ENCODE measurements around the gene FCMR.

The FCMR gene

GRCh38 chr1:206921772-206922265, at the start of gene FCMR:
Gene FCMR, minus strand, starts transcription at chr1:206921941. Its CDS starts 87 bp downstream, at chr1:206921854.
- DNase-seq, result no peak

GRCh38 chr1:206971029-206971655, 49.4 kb upstream of the FCMR start:
- no peak for DNase-seq

- no peak for DNase-seq
Measured at GRCh38 chr1:206970446-206970845, 48.7 kb upstream of the FCMR start, which contains the start of gene FCAMR. Gene FCAMR, minus strand, starts transcription at chr1:206970460. Its CDS starts 335 bp downstream, at chr1:206970125.

GRCh38 chr1:206969090-206969489, 47.3 kb upstream of the FCMR start:
- DNase-seq, result no peak

GRCh38 chr1:206967096-206967849, 45.5 kb upstream of the FCMR start:
- no peak for DNase-seq

GRCh38 chr1:206965781-206966180, 44.0 kb upstream of the FCMR start:
- no peak for DNase-seq

GRCh38 chr1:206963740-206964139, 42.0 kb upstream of the FCMR start:
- no peak for DNase-seq

- DNase-seq, result no peak
Measured at GRCh38 chr1:206963119-206963712, 41.5 kb upstream of the FCMR start.

- DNase-seq, result no peak
Measured at GRCh38 chr1:206962272-206962671, 40.5 kb upstream of the FCMR start.

- no peak for DNase-seq
Measured at GRCh38 chr1:206961668-206962067, 39.9 kb upstream of the FCMR start.

- no peak for DNase-seq
Measured at GRCh38 chr1:206960676-206961386, 39.1 kb upstream of the FCMR start.

- no peak for DNase-seq
Measured at GRCh38 chr1:206958144-206958543, 36.4 kb upstream of the FCMR start.

GRCh38 chr1:206957639-206958038, 35.9 kb upstream of the FCMR start:
- no peak for DNase-seq

- DNase-seq, result no peak
Measured at GRCh38 chr1:206955476-206956451, 34.0 kb upstream of the FCMR start.

- DNase-seq, result no peak
Measured at GRCh38 chr1:206954459-206955342, 33.0 kb upstream of the FCMR start.

- no peak for DNase-seq
Measured at GRCh38 chr1:206953626-206954025, 31.9 kb upstream of the FCMR start.

- no peak for DNase-seq
Measured at GRCh38 chr1:206953126-206953525, 31.4 kb upstream of the FCMR start.

- no peak for DNase-seq
Measured at GRCh38 chr1:206952171-206952570, 30.4 kb upstream of the FCMR start.

GRCh38 chr1:206951318-206952100, 29.8 kb upstream of the FCMR start:
- DNase-seq, result no peak

GRCh38 chr1:206949641-206950040, 27.9 kb upstream of the FCMR start:
- DNase-seq, result no peak
